K562 (cell line): Measurements from ENCODE around the gene EFNA2. TPM values are rescaled to one million over a fixed set of nuclear protein-coding genes. Genes with fewer than 3 reads are reported as not detected.
A peak's percentile ranks its signal among the peaks of the same experiment; 100 is the strongest.

Experiments
- ATF1 ChIP-seq, 2 experiments: fragments of 450-650 bp in 1 of 2; IDR thresholded peaks; 2 replicates each; pipeline ENCODE4 v1.6.1; 2016; ENCODE audit warnings: missing compliant biosample characterization in 1 of 2, missing genetic modification characterization in 1 of 2
- CBFA2T3 ChIP-seq: fragments of 450-650 bp; IDR thresholded peaks from 2 replicates; pipeline ENCODE4 v1.6.1; 2017
- CBFB ChIP-seq: sonication (generic); formaldehyde crosslinking; IDR thresholded peaks from 2 replicates; pipeline ENCODE4 v1.4.0; 2020; ENCODE audit warnings: mild to moderate bottlenecking, missing genetic modification reagents
- CHD4 ChIP-seq: fragments of 200-600 bp; sonication (generic); IDR thresholded peaks from 3 replicates; pipeline ENCODE4 v1.6.1; 2012; ENCODE audit warnings: low read depth, mild to moderate bottlenecking, mixed read lengths, low read length, inconsistent platforms; ENCODE audit not compliant: insufficient read depth, insufficient replicate concordance, poor library complexity, severe bottlenecking
- FOXK1 ChIP-seq: sonication (generic); formaldehyde crosslinking; IDR thresholded peaks from 2 replicates; pipeline ENCODE4 v1.8.0; 2022; ENCODE audit warnings: missing genetic modification reagents, mild to moderate bottlenecking, borderline replicate concordance
- HCFC1 ChIP-seq: IDR thresholded peaks from 2 replicates; pipeline ENCODE4 v1.6.1; 2012; ENCODE audit warnings: low read depth, low read length, improper control_type of control experiment
- HDGF ChIP-seq: fragments of 450-650 bp; IDR thresholded peaks from 2 replicates; pipeline ENCODE4 v1.6.1; 2016
- HNRNPUL1 ChIP-seq: fragments of 200-400 bp; formaldehyde crosslinking; IDR thresholded peaks from 2 replicates; pipeline ENCODE4 v1.6.1; 2017; ENCODE audit warnings: low read length
- ILK ChIP-seq: fragments of 450-650 bp; IDR thresholded peaks from 2 replicates; pipeline ENCODE4 v1.6.1; 2016; ENCODE audit warnings: missing genetic modification characterization, low read depth, mild to moderate bottlenecking, missing compliant biosample characterization, moderate library complexity, borderline replicate concordance
- LCOR ChIP-seq: sonication (generic); formaldehyde crosslinking; IDR thresholded peaks from 2 replicates; pipeline ENCODE4 v1.8.0; 2022; ENCODE audit warnings: mild to moderate bottlenecking, missing genetic modification reagents
- NEUROD1 ChIP-seq: fragments of 150-350 bp; IDR thresholded peaks from 2 replicates; pipeline ENCODE4 v1.6.1; 2014; ENCODE audit warnings: borderline replicate concordance, low read length, low read depth; ENCODE audit not compliant: partially characterized antibody
- NFIC ChIP-seq: fragments of 450-650 bp; IDR thresholded peaks from 2 replicates; pipeline ENCODE4 v1.6.1; 2017; ENCODE audit warnings: mild to moderate bottlenecking, inconsistent platforms
- NFYB ChIP-seq: IDR thresholded peaks from 2 replicates; pipeline ENCODE4 v1.6.1; 2011; ENCODE audit warnings: mild to moderate bottlenecking, moderate library complexity; ENCODE audit not compliant: insufficient read length; ENCODE audit errors: extremely low read depth
- PHTF2 ChIP-seq: fragments of 250-450 bp; sonication (Bioruptor Pico); IDR thresholded peaks from 2 replicates; pipeline ENCODE4 v1.5.0; 2021; ENCODE audit warnings: mild to moderate bottlenecking
- POLR2AphosphoS5 ChIP-seq: IDR thresholded peaks from 2 replicates; pipeline ENCODE4 v1.6.1; 2011; ENCODE audit warnings: mild to moderate bottlenecking, low read depth, low read length, moderate library complexity; ENCODE audit not compliant: control insufficient read depth, insufficient read depth
- POLR3G ChIP-seq: IDR thresholded peaks from 2 replicates; pipeline ENCODE4 v1.6.1; 2011; ENCODE audit not compliant: insufficient read length, insufficient replicate concordance; ENCODE audit errors: extremely low read depth
- RAD21 ChIP-seq, 2 experiments: fragments of 250-450 bp in 1 of 2; fragments of 450-650 bp in 1 of 2; sonication (Bioruptor Pico) in 1 of 2; formaldehyde crosslinking in 1 of 2; IDR thresholded peaks in 1 of 2; conservative IDR thresholded peaks in 1 of 2; 2 replicates each; pipeline versions ENCODE4 v1.4.0 to v1.8.0; 2020 to 2022; ENCODE audit warnings: mild to moderate bottlenecking in 2 of 2, moderate library complexity in 1 of 2
- RB1 ChIP-seq: fragments of 450-650 bp; IDR thresholded peaks from 2 replicates; pipeline ENCODE4 v1.6.1; 2017; ENCODE audit warnings: low read depth, mild to moderate bottlenecking
- RBM14 ChIP-seq: fragments of 200-400 bp; formaldehyde crosslinking; IDR thresholded peaks from 2 replicates; pipeline ENCODE4 v1.6.1; 2018; ENCODE audit warnings: low read depth, mild to moderate bottlenecking, low read length, moderate library complexity, borderline replicate concordance; ENCODE audit not compliant: insufficient read depth
- STAG1 ChIP-seq: sonication (generic); formaldehyde crosslinking; IDR thresholded peaks from 2 replicates; pipeline ENCODE4 v1.5.0; 2020; ENCODE audit warnings: missing genetic modification reagents, borderline replicate concordance
- TEAD4 ChIP-seq, 2 experiments: sonication (generic) in 1 of 2; formaldehyde crosslinking in 1 of 2; IDR thresholded peaks; 2 replicates each; pipeline versions ENCODE4 v1.6.1 to v1.8.0; 2012 to 2022; ENCODE audit warnings: borderline replicate concordance in 1 of 2, inconsistent platforms in 1 of 2, low read length in 1 of 2, mild to moderate bottlenecking in 1 of 2, missing genetic modification reagents in 1 of 2
- ZNF23 ChIP-seq: fragments of 250-450 bp; sonication (Bioruptor Pico); IDR thresholded peaks from 2 replicates; pipeline ENCODE4 v1.4.0; 2020; ENCODE audit warnings: mild to moderate bottlenecking
- ZNF431 ChIP-seq: sonication (generic); formaldehyde crosslinking; IDR thresholded peaks from 2 replicates; pipeline ENCODE4 v1.8.0; 2022; ENCODE audit warnings: mild to moderate bottlenecking, missing genetic modification reagents
- ZNF780A ChIP-seq: fragments of 250-450 bp; sonication (Bioruptor Pico); IDR thresholded peaks from 2 replicates; pipeline ENCODE4 v1.5.0; 2021; ENCODE audit warnings: mild to moderate bottlenecking
- polyA plus RNA-seq, 8 experiments: library from polyadenylated mRNA; depleted of rRNA in 4 of 8; stranded (reverse) in 5 of 8; unstranded in 3 of 8; fragments of >200 nt; fragmentation: Nextera tagmentation in 2 of 8; fragmentation: Illumina TruSeq in 1 of 8; extraction: Ambion mirVana in 2 of 8; extraction: Trizol in 1 of 8; gene quantifications; 2 replicates each; pipeline versions ENCODE4 v1.2.1 to v1.2.3, GENCODE V29; 2011 to 2014; ENCODE audit warnings: inconsistent platforms in 1 of 8, missing spikeins in 1 of 8
- total RNA-seq, 7 experiments: library from RNA; depleted of rRNA in 6 of 7; stranded (reverse); fragments of >200 nt in 6 of 7; fragmentation: Illumina TruSeq in 2 of 7; extraction: Trizol in 2 of 7; gene quantifications; 2 replicates each; pipeline versions ENCODE4 v1.2.1 to v1.2.3, GENCODE V29; 2011 to 2021; ENCODE audit warnings: low replicate concordance in 1 of 7
- TF ChIP-seq, protein P1 (sequence below): sonication (generic); formaldehyde crosslinking; IDR thresholded peaks from 2 replicates; pipeline ENCODE4 v1.8.0; 2022; ENCODE audit warnings: missing genetic modification reagents, mild to moderate bottlenecking, borderline replicate concordance
- TF ChIP-seq, protein P2 (sequence below): fragments of 200-800 bp; sonication (Bioruptor generic); IDR thresholded peaks from 2 replicates; pipeline ENCODE4 v1.6.1; 2017; ENCODE audit warnings: missing genetic modification characterization, missing compliant biosample characterization

Gene EFNA2
- total and polyA plus RNA-seq, 9 of the 15 experiments (the other 6 are each of a cell fraction or from before 2014, with no cell fraction given), result 0.11 to 0.44 (median 0.15) TPM; not detected in 6

DNA sequence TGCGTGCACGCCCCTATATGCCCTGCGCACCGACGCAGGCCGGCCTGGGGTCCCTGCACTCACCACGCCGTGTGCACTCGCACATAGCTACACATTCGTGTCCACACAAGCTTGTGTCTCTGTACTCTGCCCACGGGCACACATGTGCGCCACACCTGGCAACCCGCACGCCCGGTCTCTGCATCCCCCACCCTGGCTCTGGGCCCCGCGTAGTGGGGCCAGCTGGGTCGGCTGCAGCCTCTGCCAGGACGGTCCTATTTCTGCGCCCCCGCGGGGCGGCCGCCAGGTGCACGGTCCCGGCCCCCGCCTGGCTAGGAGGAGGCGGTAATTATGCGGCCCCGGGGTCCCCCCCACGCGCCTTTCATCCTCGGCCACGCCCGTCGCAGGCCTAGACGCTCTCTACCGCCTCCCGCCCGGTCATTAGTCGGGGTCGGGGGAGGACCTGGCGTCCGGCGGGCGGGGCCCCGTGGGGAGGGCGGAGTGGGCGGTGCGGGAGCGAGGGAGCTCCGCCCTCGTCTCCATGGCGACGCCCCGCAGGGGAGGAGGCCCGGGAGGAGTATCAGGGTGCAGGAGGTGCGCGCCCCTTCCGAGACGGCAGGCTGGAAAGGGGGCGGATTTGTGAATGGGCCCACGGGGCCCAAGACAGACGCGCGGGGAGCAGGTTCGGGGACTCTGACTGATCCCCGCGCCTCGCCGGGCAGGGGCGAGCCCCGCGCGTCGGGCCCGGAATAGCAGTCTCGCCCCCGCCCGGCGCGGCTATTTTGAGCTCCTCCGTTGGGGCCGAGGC, 19.4 kb upstream of the EFNA2 start (continued):
- TF ChIP-seq RAD21 (CRISPR knock-in tag; conservative IDR thresholded peaks at IDR 0.05 in 1 of 2, IDR thresholded peaks at IDR 0.05 in 1 of 2) (no peak), ATF1 (CRISPR knock-in tag; IDR thresholded peaks at IDR 0.05) (no peak; the same call in 1 of the 2 replicates), ATF1 (tag; IDR thresholded peaks at IDR 0.05) (0 out of 2 replicates have a peak, but pooled peaks have one; percentile 44), HCFC1 (peak; percentile 11; the same call in 1 of the 2 replicates), CBFA2T3 (peak; percentile 63), NFYB (no peak), PHTF2 (no peak), CBFB (CRISPR knock-in tag) (peak; percentile 82; the same call in 1 of the 2 replicates), CHD4 (no peak), ZNF780A (no peak), STAG1 (CRISPR knock-in tag) (no peak), TEAD4 (IDR thresholded peaks at IDR 0.05; ENCODE audit: low read length) (no peak; the same call in 1 of the 2 replicates), TEAD4 (CRISPR knock-in tag; IDR thresholded peaks at IDR 0.05; ENCODE audit: borderline replicate concordance) (no peak), FOXK1 (no peak; the same call in 1 of the 2 replicates), NEUROD1 (no peak), POLR3G (no peak), POLR2AphosphoS5 (0 out of 2 replicates have a peak, but pooled peaks have one; percentile 6), RB1 (peak; percentile 17; the same call in 1 of the 2 replicates), RBM14 (no peak), ILK (tag) (no peak), HNRNPUL1 (no peak), LCOR (CRISPR knock-in tag) (no peak), ZNF23 (CRISPR knock-in tag) (no peak), ZNF431 (CRISPR knock-in tag) (0 out of 2 replicates have a peak, but pooled peaks have one; percentile 17), HDGF (no peak), NFIC (peak; percentile 22; the same call in 1 of the 2 replicates)
- TF ChIP-seq, protein P1, sequence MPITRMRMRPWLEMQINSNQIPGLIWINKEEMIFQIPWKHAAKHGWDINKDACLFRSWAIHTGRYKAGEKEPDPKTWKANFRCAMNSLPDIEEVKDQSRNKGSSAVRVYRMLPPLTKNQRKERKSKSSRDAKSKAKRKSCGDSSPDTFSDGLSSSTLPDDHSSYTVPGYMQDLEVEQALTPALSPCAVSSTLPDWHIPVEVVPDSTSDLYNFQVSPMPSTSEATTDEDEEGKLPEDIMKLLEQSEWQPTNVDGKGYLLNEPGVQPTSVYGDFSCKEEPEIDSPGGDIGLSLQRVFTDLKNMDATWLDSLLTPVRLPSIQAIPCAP (CRISPR knock-in tag), result no peak
- TF ChIP-seq, protein P2, sequence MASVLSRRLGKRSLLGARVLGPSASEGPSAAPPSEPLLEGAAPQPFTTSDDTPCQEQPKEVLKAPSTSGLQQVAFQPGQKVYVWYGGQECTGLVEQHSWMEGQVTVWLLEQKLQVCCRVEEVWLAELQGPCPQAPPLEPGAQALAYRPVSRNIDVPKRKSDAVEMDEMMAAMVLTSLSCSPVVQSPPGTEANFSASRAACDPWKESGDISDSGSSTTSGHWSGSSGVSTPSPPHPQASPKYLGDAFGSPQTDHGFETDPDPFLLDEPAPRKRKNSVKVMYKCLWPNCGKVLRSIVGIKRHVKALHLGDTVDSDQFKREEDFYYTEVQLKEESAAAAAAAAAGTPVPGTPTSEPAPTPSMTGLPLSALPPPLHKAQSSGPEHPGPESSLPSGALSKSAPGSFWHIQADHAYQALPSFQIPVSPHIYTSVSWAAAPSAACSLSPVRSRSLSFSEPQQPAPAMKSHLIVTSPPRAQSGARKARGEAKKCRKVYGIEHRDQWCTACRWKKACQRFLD, result no peak
